ENCODE data around the gene KSR1. TPM values are rescaled to one million over a fixed set of nuclear protein-coding genes. Genes with fewer than 3 reads are reported as not detected.

Gene KSR1
- total RNA-seq, 2 donors from 2014 or later: 19.0 to 29.1 TPM

- intact Hi-C loops (cut with DNase I, micrococcal nuclease): no loop called here
- DNase-seq (no peak), ATAC-seq (no peak)
These were observed 130.0 kb downstream of the KSR1 start for GRCh38 chr17:27586203-27586721.

DNA sequence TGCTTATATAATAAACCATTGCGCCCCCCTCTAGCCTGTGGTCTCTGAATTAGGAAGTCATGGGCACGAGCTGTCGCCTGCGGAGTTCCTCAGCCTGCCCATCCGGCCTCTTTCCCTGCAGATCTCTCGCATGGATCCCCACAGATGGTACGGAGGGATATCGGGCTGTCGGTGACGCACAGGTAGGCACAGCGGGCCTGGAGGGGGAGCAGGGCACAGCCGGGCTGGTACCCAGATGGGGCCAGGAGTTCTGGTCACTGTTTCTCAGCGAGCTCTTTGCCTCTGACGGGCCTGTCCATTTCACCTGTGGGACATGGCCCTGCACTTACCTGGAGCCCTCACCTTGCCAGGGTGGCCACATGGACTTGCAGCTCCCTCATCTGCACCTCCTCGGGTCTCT is 132.1 kb downstream of the KSR1 start:
- intact Hi-C loops (cut with DNase I, micrococcal nuclease): no loop called here
- ATAC-seq: no peak

DNA sequence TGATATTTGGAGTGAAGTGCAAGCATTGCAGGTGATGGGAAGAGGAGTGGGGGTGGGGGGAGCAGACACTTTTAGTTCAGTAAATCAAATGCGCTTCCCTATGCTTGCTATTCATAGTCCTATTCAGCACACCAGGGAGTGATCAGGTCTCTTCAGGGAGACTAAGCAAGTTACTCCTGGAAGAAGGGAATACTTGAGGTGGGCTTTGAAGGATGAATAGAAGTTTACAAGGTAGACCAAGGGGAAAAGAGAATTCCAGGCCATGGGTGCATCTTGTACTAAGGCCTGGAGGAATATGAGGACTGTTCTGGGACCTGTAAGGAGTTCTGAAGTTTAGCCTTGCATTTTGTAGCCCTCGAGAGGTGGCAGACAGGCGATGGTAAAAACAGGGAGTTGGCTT is 134.6 kb downstream of the KSR1 start:
- ATAC-seq: no peak
- no peak for DNase-seq
- intact Hi-C loops (cut with DNase I, micrococcal nuclease): loop anchor here in 1 of 2 donors (10.0 kb wide), 1 partner anchor 136 kb away; the partner anchor contains the start of gene KSR1

More for the DNA sequence above, 132.1 kb downstream of the KSR1 start:
- DNase-seq: no peak

GRCh38 chr17:27591986-27592385 is 135.7 kb downstream of the KSR1 start:
- intact Hi-C loops (cut with DNase I, micrococcal nuclease): loop anchor here in 1 of 2 donors (10.0 kb wide), 1 partner anchor 137 kb away; the partner anchor contains the start of gene KSR1
- no peak for DNase-seq
- ATAC-seq: no peak

GRCh38 chr17:27593232-27593856 is 137.1 kb downstream of the KSR1 start:
- ATAC-seq: no peak
- intact Hi-C loops (cut with DNase I, micrococcal nuclease): loop anchor here in 1 of 2 donors (10.0 kb wide), 1 partner anchor 139 kb away; the partner anchor contains the start of gene KSR1
- DNase-seq: no peak

- no peak for ATAC-seq
- DNase-seq: no peak
- intact Hi-C loops (cut with DNase I, micrococcal nuclease): loop anchor here in 1 of 2 donors (10.0 kb wide), 1 partner anchor 139 kb away; the partner anchor contains the start of gene KSR1
These were observed 137.6 kb downstream of the KSR1 start for GRCh38 chr17:27593857-27594255.

GRCh38 chr17:27595208-27595607 is 139.0 kb downstream of the KSR1 start:
- no peak for ATAC-seq
- intact Hi-C loops (cut with DNase I, micrococcal nuclease): loop anchor here in 1 of 2 donors (10.0 kb wide), 1 partner anchor 140 kb away; the partner anchor contains the start of gene KSR1
- no peak for DNase-seq

- DNase-seq (no peak), ATAC-seq (no peak)
- intact Hi-C loops (cut with DNase I, micrococcal nuclease): loop anchor here in 1 of 2 donors (10.0 kb wide), 1 partner anchor 141 kb away; the partner anchor contains the start of gene KSR1
These were observed 139.8 kb downstream of the KSR1 start for GRCh38 chr17:27596096-27596495.

- no peak for DNase-seq
- intact Hi-C loops (cut with DNase I, micrococcal nuclease): loop anchor here in 1 of 2 donors (10.0 kb wide), 1 partner anchor 142 kb away; the partner anchor contains the start of gene KSR1
- no peak for ATAC-seq
These were observed 140.4 kb downstream of the KSR1 start for GRCh38 chr17:27596566-27597187.

- DNase-seq (no peak), ATAC-seq (no peak)
- intact Hi-C loops (cut with DNase I, micrococcal nuclease): loop anchor here in 1 of 2 donors (10.0 kb wide), 1 partner anchor 142 kb away; the partner anchor contains the start of gene KSR1
These were observed 140.9 kb downstream of the KSR1 start for GRCh38 chr17:27597188-27597580.

GRCh38 chr17:27597783-27598320 is 141.6 kb downstream of the KSR1 start:
- DNase-seq (no peak), ATAC-seq (no peak)
- intact Hi-C loops (cut with DNase I, micrococcal nuclease): loop anchor here in 1 of 2 donors (10.0 kb wide), 1 partner anchor 143 kb away; the partner anchor contains the start of gene KSR1

GRCh38 chr17:27598337-27599050 is 142.2 kb downstream of the KSR1 start:
- intact Hi-C loops (cut with DNase I, micrococcal nuclease): loop anchor here in 1 of 2 donors (10.0 kb wide), 1 partner anchor 144 kb away; the partner anchor contains the start of gene KSR1
- DNase-seq (no peak), ATAC-seq (no peak)

DNA sequence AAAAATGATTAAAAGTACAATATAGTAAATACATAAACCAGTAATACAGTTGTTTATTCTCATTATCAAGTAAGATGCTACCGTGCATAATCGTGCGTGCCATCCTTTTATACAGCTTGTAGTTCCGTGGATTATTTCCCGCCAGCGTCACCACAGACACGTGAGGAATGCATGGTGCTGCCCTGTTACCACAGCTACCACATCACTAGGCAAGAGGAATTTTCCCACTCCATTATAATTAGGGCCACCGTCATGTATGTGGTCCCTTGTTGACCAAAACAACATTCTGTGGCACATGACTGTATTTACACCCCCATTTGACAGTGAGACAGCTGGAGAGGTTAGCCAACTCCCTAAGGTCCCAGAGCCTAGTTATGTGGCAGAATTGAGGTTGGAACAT is 144.2 kb downstream of the KSR1 start:
- intact Hi-C loops (cut with DNase I, micrococcal nuclease): loop anchor here (5.0 to 10.0 kb wide), 3 partner anchors 243 to 366 kb away; no protein-coding TSS in a partner anchor
- no peak for DNase-seq
- ATAC-seq: no peak

- DNase-seq (peak; percentile 55 to 90), ATAC-seq (peak; percentile 57)
- intact Hi-C loops (cut with DNase I, micrococcal nuclease): loop anchor here (5.0 to 10.0 kb wide), 3 partner anchors 244 to 367 kb away; no protein-coding TSS in a partner anchor
These were observed 145.1 kb downstream of the KSR1 start for GRCh38 chr17:27601069-27601974.

DNA sequence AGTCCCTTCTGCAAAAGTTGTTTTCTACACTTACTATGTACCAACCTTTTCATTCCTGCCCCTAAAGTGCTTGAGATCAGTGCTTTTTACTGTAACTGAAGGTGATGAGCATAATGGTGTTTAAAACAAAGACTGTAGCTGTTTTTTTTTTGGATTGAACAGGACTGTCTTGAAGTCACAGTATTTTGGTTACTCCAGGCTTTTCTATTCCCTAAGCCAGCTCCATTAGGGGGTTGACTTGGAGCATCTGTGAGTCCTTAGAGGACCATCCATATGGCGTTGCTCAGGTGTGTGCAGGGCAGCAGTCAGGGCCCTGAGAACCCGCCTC is 145.7 kb downstream of the KSR1 start:
- DNase-seq: no peak
- intact Hi-C loops (cut with DNase I, micrococcal nuclease): loop anchor here (5.0 to 10.0 kb wide), 3 partner anchors 245 to 367 kb away; no protein-coding TSS in a partner anchor
- no peak for ATAC-seq

- ATAC-seq (peak; percentile 62), DNase-seq (peak; percentile 60 to 89)
- intact Hi-C loops (cut with DNase I, micrococcal nuclease): loop anchor here (5.0 to 10.0 kb wide), 3 partner anchors 246 to 368 kb away; no protein-coding TSS in a partner anchor
These were observed 146.6 kb downstream of the KSR1 start for GRCh38 chr17:27602721-27603420.

DNA sequence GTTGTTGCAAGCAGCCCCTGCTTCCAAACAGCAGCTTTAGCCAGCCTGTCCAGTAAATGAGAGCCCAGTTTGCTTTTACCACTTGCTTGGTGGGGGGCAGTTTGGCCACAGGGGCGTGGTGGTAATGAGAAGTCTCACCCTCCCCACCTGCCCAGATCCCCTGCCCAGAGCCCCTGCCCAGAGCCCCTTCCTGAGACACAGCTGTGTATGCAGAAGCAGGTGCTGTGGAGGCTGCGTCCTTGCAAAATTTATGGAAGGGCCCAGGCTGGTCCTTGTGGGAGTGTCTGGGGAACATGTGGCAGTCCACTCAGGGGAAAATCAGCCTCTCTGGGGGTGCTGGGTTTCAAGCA is 147.1 kb downstream of the KSR1 start:
- DNase-seq: no peak
- intact Hi-C loops (cut with DNase I, micrococcal nuclease): loop anchor here (5.0 to 10.0 kb wide), 3 partner anchors 246 to 369 kb away; no protein-coding TSS in a partner anchor
- no peak for ATAC-seq

Data from left colon (tissue), 2 donors.